Measurements from ENCODE around the gene FBXO46.

Gene FBXO46, protein sequence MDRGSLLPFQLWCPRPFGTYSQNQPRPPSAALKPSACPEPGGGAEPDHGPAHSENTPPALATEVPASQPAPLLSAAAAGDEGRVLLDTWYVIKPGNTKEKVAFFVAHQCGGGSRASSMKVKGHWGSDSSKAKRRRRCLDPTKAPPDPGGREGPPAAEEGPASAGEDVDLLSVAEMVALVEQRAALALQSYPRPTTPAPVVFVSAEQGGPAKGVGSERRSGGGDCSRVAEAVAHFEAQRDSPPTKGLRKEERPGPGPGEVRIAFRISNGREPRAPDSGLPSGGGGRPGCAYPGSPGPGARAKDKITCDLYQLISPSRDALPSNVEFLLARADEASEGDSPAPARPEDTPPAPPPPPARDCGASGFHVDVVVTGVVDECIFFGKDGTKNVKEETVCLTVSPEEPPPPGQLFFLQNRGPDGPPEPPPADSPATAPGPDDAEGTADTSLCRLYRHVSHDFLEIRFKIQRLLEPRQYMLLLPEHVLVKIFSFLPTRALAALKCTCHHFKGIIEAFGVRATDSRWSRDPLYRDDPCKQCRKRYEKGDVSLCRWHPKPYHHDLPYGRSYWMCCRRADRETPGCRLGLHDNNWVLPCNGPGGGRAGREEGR

DNA sequence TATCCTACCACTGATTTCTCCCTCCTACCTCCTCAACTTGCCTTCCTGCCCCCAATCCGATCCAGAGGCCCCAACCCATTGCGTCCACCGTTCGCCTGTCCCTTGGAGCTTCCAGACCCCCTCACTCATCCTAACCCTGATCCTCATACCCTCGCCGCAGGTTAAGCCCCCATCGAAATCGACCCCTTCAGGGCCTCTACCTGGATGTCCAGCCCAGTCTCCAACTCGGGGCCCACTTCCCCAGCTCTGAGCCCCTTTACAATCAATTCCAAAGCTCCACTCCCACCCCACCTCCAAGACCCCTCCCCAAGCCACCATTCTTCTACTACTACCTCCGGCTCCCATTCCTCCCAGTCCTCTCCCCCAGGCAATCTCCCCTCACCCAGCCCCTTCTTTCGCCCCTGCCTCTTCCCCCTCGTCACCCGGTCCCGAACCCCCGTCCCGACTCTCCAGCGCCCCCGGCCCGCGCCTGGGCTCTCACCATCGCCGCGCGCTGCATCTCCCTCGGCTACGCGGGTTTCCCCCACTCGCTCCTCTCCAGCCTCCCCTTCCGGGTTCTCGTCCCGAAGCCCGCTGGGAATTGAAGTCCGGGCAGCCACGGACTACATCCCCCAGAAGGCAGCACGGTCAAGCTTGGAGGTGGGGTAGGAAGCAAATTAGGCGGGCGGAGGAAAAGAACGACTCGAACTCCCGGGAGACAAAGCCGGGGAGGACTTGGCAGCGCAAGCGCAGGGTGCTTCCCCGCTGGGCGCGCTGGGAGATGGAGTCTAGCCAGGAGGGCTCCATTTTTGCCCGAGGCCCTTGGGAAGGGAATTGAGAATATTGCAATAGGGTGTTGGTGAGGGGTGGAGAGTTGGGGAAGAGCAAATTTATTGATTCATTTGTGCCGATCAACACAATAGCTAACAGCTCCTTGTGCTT lies at the start of gene FBXO46:
FBXO46 (minus strand) TSS at position 529 of the 921 bp plus-strand sequence. CDS start 17,401 bp downstream, outside the sequence.
- peak; percentile 86 for DNase-seq (ENCODE audit: low read depth)

- DNase-seq (ENCODE audit: low read depth) = no peak
These were observed 49.4 kb upstream of the FBXO46 start for GRCh38 chr19:45780146-45780447.

DNA sequence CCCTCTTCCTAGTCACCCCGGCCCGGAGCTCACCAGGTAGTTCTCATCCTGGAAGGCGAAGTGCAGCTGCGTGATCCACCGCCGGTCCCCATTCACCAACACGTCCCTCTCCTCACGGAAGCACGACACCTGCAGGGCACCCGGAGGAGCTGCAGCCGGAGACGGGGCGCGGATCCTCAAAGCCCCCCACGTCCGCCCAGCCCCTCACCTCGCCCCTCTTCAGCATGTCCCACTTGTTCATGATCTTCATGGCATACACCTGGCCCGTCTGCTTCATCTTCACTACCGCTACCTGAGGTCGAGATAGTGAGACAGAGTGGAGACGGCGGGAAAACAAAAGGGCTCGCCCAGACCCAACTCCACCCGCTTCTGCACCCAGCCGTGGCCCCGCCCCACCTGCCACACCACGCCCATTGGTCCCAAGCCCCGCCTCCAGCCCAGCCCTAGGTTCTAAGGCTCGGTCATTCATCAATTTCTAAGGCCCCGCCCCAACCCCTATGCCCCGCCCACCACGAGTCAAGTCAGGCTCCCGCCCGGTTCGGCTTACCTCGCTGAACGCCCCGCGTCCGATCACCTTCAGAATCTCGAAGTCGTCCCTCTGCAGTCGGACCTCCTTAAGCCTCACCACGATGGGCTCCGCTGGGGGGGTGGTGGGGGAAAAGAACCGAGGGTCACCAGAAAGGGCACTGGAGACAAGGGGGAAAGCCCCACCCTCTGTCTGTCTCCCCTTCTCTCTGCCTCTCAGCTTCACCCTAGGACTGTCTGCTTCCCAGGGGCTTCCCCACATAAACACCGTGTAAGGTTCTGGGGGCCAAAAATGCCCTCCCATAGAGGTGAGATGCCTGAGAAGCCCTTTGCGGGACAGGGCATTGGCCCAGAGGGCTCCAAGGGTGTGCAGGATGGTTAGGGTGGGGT lies 48.8 kb upstream of the FBXO46 start:
- DNase-seq (ENCODE audit: low read depth) = peak; percentile 65

DNA sequence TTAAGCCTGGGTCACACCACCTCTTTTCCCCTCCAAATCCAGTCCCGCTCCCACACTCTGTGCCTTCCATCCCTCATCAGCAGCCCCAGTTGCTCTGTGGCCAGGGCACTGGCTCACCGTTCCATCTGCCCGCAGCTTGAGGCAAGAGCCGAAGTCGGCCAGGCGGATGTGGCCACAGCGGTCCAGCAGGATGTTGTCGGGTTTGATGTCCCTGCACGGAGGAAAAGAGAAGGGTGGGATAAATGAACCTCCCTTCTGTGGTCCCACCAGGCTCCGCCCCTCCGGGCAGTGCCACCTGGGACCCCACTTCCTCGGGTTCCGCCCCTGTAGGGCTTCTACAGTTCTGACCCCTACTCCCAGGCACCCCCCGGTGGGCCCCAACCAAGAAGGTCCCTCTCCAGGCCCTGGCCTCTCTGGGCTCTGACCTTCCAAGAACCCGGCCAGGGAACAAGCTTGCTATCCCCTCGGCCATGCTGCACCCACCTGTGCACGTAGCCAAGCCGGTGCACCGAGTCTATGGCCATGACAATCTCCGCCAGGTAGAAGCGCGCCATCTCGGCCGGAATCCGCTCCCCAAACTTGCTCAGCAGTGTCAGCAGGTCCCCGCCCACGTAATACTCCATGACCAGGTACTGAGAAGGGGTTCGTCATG lies 47.4 kb upstream of the FBXO46 start:
- no peak for DNase-seq (ENCODE audit: low read depth)

- DNase-seq (ENCODE audit: low read depth) = no peak
These were observed 46.8 kb upstream of the FBXO46 start for GRCh38 chr19:45777395-45777961.

- no peak for DNase-seq (ENCODE audit: low read depth)
These were observed 44.1 kb upstream of the FBXO46 start for GRCh38 chr19:45774765-45775164.

- DNase-seq (ENCODE audit: low read depth) = no peak
These were observed 42.7 kb upstream of the FBXO46 start for GRCh38 chr19:45773384-45773783.

GRCh38 chr19:45772912-45773311 lies 42.2 kb upstream of the FBXO46 start:
- no peak for DNase-seq (ENCODE audit: low read depth)

- no peak for DNase-seq (ENCODE audit: low read depth)
These were observed 41.6 kb upstream of the FBXO46 start for GRCh38 chr19:45772130-45772840.

GRCh38 chr19:45771311-45771933 lies 40.7 kb upstream of the FBXO46 start:
- no peak for DNase-seq (ENCODE audit: low read depth)

GRCh38 chr19:45770192-45771101 lies 39.8 kb upstream of the FBXO46 start:
- DNase-seq (ENCODE audit: low read depth) = peak; percentile 88

GRCh38 chr19:45769821-45770191 lies 39.1 kb upstream of the FBXO46 start:
- no peak for DNase-seq (ENCODE audit: low read depth)

GRCh38 chr19:45768984-45769782 lies 38.5 kb upstream of the FBXO46 start, which contains the start of gene SIX5:
SIX5 (minus strand) TSS chr19:45769252; CDS start chr19:45768844, 408 bp downstream.
- peak; percentile 87 for DNase-seq (ENCODE audit: low read depth)

- peak; percentile 18 for DNase-seq (ENCODE audit: low read depth)
These were observed 37.9 kb upstream of the FBXO46 start for GRCh38 chr19:45768655-45768983.

- DNase-seq (ENCODE audit: low read depth) = no peak
These were observed 37.4 kb upstream of the FBXO46 start for GRCh38 chr19:45767881-45768654.

GRCh38 chr19:45767410-45767880 lies 36.7 kb upstream of the FBXO46 start:
- no peak for DNase-seq (ENCODE audit: low read depth)

DNA sequence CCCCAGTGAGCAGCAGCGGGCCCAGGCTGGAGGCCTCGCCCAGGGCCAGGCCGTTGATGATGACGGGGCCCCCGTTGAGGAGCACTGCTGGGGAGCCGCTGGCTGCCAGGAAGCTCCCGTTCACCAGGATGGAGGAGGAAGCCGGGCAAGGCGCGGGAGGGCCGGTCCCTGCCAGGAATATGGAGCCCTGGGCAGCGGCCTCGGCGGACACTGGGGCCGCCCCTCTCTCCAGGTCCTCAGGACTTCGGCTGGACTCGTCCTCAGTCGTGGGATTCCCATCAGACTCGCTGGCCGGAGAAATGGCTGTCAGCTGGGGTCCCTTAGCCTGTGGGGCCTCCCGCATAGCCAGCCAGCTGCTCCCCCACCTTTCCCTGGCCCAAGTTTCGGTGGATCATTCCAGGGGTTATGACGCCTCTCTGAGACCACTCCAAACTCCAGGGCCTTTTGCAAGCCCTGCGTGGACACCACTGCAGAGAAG lies 36.2 kb upstream of the FBXO46 start:
- DNase-seq (ENCODE audit: low read depth) = no peak

Measured in activated gamma-delta T cell treated with anti-CD3 and anti-CD28 coated beads, Interleukin-2, amount 50 U/mL, for 16 hours (primary cell).